ENCODE results near the gene CLEC18A.
"Not testable (repeated sequence)": the region's sequence is repeated elsewhere in the genome, so short reads cannot be mapped to it uniquely, and the experiment has no call there.

Gene CLEC18A

DNA sequence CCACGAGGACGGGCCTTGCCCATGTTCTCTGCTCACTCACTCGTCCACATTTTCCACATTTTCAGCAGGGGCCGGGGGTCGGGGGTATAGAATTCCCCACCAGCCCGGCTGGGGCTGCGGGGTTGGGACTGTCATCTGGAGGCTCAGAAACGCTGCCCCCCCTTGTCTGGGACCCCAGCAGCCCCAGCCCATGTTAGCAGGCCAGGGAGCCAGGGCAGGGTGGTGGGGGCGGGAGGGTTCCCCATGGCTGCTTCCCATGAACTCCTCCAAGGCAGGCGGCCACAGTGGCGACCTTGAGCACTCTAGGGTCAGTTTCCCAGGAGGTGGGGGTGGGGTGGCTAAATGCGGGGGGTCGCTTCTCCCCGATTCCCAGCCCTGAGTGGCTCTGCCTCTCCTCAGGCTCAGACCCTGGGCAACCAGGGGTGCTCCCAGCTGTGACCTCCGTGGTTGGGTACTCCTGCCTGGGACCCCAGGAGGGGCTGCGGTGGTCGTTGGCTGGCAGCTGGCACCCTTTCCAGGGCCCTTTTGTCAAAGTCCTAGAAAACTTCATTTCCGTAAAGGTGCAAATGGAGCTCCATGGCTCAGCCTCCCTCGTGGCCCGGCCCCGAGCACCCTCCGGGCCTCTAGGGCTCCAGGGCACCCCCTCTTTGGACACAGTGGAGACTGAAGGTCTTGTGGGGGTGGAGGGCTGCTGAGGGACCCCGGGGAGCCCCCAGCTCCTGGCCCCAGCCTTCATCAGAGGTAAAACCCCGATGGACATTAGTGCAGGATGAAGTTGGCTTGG is 1.6 kb downstream of the CLEC18A start:
- DNase-seq, result not testable (repeated sequence)

DNA sequence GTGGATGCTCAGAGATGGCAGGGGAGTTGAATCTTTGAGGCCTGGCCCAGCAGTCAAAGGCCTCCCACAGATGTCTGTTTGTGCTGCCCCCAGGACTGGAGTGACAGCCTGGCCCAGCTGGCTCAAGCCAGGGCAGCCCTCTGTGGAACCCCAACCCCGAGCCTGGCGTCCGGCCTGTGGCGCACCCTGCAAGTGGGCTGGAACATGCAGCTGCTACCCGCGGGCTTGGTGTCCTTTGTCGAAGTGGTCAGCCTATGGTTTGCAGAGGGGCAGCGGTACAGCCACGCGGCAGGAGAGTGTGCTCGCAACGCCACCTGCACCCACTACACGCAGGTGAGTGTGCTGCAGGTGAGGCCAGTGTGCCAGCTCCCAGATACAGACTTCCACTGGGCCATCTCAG is 3.1 kb downstream of the CLEC18A start:
- not testable (repeated sequence) for DNase-seq

DNA sequence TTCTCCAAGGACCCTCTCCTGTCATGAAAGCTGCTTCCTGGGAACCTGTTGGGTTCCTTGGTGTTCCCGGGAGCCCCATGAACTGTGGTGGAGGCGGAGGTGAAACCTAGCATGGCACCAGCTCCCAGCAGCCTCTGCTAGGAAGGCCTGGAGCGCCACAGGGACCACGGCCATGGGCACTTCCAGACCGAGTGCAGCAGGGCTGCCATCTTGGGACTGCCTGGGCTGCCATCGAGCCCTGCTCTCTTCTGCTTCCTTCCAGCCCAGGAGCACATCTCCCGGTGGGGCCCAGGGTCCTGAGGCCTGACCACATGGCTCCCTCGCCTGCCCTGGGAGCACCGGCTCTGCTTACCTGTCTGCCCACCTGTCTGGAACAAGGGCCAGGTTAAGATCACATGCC is 12.2 kb downstream of the CLEC18A start:
- DNase-seq, result not testable (repeated sequence)

DNA sequence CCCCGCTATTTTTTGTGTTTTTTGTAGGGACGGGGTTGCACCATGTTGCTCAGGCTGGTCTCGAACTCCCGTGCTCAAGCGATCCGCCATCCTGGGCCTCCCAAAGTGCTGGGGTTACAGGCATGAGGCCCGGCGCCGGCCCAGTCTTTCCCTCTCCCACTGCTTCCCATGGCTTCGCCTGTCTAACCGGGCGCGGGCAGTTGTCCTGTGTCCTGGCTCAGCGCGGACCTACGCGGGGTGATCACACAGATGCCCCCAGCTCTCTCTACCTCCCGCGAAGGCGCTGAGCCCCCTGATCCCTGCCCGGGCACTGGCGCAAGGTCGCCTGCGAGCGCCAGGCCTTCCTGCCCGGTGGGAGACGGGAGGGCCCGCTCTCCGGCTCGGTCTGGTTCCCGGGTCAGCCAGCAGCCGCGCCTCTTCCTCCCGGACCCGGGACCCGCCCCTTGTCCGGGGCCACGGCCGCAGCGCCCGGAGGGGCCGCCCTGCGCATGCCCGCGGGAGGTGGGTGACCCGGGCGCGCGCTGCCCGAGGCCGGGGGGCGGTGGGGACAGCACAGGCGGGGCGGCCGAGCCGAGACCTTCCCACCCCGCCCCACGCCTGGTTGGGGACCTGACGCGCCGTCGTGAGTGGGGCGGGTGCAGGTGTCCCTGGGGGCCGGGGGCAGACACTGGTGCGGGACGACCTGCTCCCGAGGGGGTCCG is 14.0 kb downstream of the CLEC18A start:
- DNase-seq, result not testable (repeated sequence)

DNA sequence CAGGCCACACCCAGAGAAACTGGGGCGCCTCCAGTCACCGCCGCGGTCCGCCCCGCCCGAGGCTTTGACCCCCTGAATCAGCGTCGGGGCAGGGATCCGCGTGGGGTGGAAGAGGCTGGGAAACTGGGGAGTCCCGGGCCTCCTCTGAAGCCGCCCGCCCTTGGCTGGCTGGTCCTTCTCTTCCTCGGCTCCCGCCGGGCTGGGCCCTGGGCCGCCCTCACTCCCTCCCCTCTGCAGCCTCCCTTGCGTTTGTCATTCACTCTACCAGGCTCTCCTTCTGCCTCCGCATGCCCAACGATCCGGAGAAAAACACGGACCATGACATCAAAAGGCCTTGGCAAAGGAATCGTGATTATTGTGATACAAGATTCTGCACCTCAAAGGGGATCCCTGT is 14.5 kb downstream of the CLEC18A start:
- not testable (repeated sequence) for DNase-seq

DNA sequence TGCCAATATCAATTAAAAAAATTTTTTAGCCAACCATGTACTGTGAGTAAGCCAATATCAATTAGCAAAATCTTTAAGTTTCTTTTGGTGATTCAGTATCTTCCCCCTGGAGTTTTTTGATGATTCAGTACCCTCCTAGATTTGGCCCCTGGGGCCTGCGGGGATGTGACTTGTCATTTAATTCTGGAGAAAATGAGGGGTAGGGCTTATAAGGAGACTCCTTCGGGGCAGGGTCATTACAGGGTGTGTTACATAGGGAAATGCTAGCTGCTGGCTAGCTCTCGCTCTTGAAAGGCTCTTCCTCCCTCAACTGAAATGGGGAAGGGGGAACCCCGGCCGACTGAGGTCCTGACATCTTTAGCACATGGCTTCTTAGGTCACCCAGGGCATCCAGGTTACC is 16.6 kb downstream of the CLEC18A start:
- not testable (repeated sequence) for DNase-seq

DNA sequence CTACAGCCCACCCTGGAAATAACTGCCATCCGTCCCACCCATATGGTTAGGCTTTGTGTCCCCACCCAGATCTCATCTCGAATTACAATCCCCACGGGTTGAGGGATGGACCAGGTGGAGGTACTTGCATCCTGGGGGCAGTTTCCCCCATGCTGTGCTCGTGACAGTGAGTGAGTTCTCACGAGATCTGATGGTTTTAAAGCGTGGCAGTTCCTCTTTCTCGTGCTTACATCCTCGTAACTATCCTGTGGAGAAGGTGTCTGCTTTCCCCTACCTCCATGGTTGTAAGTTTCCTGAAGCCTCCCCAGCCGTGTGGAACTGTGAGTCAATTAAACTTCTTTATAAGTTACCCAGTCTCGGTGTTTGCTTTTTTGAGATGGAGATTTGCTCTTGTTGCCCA is 17.0 kb downstream of the CLEC18A start:
- not testable (repeated sequence) for DNase-seq

DNA sequence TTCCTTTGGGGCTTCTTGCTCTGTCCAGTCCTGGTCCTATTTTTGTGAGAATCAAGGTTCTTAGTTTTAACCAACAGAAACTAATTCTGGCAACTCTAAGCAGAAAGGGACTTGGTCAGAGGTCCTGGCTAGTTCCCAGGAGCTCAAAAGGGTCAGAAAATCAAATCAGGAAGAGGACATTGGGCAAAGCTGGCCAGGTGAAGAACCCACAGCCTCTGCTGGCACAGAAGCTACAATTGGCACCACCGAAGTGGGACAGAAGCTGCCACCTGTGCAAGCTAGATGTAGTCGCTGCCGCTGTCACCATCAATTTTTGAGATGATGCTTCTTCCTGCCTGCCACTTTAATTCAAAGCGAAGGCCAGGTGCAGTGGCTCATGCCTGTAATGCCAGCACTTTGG is 18.5 kb downstream of the CLEC18A start:
- DNase-seq, result not testable (repeated sequence)

DNA sequence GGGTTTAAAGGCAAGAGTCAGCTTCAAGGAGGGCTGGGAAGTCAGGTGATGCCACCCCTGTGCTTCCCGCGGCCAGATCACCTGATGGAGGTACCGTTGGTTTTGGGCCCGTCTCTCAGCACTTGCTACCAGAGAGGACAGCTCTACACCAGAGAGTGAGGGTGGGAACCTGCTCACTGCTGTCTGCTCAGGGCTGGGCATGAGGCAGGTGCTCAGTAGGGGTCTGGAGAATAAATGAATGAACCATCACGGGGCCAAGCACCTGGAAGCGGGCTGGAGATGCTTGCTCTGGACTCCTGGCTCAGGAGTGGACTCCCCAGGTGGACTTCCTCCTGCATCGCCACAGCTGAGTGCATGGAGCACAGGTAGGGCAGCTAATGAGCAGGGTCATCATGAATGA is 21.0 kb downstream of the CLEC18A start:
- not testable (repeated sequence) for DNase-seq

DNA sequence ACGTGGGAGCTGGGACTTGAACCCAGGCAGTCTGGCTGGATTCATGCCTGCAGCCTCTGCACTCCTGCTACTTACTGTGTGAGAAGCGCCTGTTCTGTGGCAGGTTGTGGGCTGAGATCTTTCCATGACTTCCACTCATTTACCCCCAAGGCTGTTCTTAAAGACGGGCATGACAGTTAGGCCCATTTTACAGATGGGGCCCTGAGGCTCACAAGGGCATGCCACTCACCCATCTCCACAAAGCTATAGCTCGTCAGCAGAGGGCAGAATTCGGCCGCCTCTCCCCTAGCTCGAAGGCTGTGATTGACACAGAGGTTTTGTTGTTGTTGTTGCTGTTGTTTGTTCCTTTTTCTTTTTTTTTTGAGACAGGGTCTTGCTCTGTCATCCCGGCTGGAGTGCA is 21.8 kb downstream of the CLEC18A start:
- not testable (repeated sequence) for DNase-seq

DNA sequence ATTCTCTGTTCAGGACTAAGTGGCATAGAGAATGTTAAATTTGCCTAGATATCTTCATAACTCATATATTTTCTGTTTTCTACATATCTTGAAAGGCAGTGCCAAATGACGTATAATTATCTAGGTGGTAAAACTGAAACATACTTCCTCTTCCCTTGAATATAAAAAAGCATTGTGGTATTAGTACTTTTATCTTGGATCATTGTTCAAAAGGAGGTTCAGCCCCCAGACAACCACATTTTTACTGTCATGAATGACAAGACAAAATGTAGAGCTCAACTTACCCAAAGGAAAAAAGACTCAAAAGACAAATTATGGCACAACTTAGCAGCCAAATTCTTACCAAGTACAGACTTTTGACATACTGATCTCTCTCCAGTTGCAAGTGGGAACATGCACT is 34.1 kb downstream of the CLEC18A start:
- not testable (repeated sequence) for DNase-seq

DNA sequence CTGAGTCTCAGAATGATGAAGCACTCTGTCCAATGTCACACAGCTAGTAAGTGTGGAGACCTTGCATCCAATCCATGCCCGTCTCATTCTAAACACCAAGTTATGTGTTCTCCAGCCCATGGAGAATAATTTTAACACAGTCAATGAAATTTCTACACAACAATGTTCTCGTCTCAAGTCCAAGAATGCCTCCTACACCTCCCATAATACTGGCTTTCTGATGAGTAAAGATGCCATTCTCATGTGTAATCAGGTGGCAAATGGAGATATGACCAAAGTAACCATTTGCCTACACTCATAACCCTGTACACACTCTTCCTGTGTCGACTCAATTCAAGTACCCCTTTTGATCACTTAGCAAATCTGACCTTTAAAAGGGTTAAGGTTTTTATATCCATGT is 46.8 kb downstream of the CLEC18A start:
- not testable (repeated sequence) for DNase-seq

DNA sequence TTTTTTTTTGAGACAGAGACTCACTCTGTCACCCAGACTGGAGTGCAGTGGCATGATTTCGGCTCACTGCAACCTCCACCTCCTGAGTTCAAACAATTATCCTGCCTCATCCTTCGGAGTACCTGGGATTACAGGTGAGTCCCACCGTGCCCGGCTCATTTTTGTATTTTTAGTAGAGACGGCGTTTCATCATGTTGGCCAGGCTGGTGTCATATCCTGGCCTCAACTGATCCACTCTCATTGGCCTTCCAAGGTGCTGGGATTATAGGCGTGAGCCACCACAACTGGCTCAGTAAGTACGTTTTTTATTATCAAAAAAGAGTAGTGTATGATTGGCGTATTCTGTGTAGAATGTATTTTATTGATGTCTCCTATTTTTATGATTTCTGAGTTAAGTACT is 48.7 kb downstream of the CLEC18A start:
- DNase-seq, result not testable (repeated sequence)

DNA sequence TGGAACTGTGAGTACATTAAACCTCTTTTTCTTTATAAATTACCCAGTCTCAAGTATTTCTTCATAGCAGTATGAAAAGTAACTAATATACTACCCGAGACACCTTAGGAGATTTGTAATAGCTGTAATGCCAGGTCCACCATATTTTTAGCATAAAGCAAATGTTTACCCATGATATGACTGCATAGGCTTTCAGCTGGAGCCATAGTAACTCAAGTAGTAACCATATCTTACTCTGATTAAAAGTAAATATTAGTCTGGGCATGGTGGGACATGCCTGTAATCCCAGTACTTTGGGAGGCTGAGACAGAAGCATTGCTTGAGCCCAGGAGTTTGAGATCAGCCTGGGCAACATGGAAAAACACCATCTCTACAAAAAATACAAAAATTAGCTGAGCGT is 52.4 kb downstream of the CLEC18A start:
- DNase-seq, result not testable (repeated sequence)

DNA sequence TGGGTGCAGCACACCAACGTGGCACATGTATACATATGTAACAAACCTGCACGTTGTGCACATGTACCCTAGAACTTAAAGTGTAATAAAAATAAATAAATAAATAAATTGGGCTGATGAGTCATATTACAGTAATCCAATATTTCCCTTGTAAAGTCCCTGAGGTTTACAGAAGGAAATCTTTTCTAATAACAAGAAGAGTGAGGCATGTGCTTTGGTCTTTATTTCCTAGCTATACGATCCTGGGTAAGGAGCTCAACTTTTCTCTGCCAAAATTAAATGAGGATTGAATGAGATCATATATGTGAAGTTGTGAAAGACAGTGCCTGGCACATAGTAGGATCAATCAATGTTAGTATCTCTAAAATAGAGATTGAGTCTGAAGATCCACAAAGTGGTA is 57.5 kb downstream of the CLEC18A start:
- not testable (repeated sequence) for DNase-seq

DNA sequence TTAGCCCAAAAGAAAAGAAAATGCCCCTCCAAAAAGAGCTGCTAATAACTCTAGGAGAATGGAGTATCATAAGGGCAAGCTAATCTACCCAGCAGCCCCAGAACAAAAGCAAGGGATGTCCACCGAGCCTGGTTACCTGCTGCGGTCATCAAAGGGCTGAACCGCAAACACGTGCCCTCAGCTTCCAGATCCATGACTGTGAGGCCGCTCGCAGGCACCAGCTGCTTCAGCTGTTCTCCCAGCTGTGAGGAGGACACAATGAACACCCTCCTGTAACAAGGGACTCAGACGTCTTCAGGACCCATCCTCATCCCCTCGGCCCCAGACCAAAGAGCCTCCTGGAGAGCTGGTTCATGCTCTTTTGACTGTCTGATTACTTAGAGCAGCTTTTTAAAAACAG is 59.5 kb downstream of the CLEC18A start:
- DNase-seq, result not testable (repeated sequence)

DNA sequence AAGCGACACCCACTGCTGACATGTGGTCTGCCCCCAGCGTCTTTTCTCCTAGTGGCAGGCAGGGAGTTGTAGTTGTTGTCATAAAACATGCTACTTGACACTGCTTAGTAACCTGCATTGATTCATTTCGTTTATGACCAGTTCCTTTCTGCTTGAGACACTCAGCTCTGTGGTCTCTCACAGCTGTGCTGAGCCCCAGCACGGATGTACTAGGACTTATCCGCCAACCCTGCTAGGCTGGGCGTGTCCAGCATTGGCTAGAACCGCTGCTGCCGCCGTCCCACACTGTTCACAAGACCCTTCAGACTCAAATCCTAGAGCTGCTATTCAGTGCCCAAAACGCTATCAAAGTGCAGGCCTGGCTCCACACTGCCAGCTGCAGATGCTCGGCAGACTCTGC is 60.0 kb downstream of the CLEC18A start:
- DNase-seq, result not testable (repeated sequence)

DNA sequence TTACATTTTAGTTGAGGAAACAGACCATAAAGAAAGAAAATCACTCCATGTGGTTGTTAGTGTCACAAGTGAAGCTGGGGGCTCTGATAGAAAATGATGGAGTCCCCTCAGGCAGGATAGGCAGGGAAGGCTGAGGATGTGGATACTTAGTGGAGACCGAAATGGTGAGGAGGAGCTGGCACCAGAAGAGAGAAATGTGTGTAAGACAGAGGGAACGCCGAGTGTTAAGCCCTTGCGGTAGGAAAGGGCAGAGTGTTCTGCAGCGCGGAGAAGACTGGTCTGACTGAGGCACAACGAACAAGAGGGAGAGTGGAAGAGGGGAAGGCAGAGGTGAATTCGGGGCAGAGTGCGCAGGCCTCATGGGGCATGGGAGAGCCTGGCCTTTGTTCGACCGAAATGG is 61.2 kb downstream of the CLEC18A start:
- not testable (repeated sequence) for DNase-seq

DNA sequence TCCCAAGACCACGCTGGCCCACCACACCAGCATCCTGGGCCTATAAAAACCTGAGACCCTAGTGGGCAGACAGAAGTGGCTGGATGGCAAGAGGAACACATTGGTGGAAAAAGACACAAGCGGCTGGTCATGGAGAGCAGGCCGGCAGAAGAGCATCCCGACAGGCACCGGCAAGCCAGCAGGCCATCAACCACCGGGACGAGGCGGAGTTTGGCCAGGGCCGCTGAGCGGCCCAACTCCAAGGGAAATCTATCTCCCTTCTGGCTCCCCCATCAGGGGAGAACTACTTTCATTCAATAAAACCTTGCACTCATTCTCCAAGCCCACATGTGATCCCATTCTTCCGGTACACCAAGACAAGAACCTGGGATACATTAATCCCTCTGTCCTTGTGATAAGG is 61.8 kb downstream of the CLEC18A start:
- DNase-seq, result not testable (repeated sequence)

Measured in activated CD4-positive, alpha-beta T cell treated with anti-CD3 and anti-CD28 coated beads for 1 hour (primary cell).